Thyroid gland (tissue), 4 donors: ENCODE results near the gene IL17RA.

ENCODE experiments used
- POLR2A ChIP-seq, 2 donors: fragments of 450-650 bp; IDR thresholded peaks; one replicate each; pipeline ENCODE4 v1.6.1; 2017; ENCODE audit warnings: antibody characterized with exemption in 2 of 2, mild to moderate bottlenecking in 2 of 2, moderate library complexity in 1 of 2
- TF ChIP-seq, protein P1 (sequence below), 6 experiments: fragments of 200-600 bp in 3 of 6; fragments of 450-650 bp in 3 of 6; sonication (generic) in 3 of 6; IDR thresholded peaks; one replicate each; pipeline ENCODE4 v1.5.1; 2016 to 2019; ENCODE audit warnings: antibody characterized with exemption in 6 of 6, mild to moderate bottlenecking in 2 of 6, inconsistent platforms in 1 of 6, moderate library complexity in 1 of 6

DNA sequence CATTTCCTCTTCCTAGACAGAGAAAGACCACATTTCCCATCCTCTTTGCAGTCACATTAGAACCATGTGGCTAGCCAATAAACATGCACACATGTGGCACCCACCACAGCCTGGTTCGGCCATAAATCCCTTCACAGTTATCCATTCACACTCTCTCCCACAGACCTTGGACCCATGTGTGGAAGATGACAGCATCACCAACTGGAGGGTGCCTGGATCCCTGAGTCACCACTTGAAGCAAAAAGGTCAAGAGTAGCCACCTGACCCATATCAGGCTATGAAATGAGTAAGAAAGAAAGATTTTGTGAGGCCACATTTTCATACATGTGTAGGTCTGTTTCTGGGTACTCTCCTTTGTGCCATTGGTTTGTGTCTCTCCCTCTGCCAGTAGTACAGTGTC is 45.4 kb downstream of the IL17RA start:
- TF ChIP-seq, protein P1, sequence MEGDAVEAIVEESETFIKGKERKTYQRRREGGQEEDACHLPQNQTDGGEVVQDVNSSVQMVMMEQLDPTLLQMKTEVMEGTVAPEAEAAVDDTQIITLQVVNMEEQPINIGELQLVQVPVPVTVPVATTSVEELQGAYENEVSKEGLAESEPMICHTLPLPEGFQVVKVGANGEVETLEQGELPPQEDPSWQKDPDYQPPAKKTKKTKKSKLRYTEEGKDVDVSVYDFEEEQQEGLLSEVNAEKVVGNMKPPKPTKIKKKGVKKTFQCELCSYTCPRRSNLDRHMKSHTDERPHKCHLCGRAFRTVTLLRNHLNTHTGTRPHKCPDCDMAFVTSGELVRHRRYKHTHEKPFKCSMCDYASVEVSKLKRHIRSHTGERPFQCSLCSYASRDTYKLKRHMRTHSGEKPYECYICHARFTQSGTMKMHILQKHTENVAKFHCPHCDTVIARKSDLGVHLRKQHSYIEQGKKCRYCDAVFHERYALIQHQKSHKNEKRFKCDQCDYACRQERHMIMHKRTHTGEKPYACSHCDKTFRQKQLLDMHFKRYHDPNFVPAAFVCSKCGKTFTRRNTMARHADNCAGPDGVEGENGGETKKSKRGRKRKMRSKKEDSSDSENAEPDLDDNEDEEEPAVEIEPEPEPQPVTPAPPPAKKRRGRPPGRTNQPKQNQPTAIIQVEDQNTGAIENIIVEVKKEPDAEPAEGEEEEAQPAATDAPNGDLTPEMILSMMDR (IDR thresholded peaks at IDR 0.05) = no peak
- no peak for TF ChIP-seq POLR2A (IDR thresholded peaks at IDR 0.05)
